ENCODE data around the gene IL32. TPM values are rescaled to one million over a fixed set of nuclear protein-coding genes. Genes with fewer than 3 reads are reported as not detected.

The IL32 gene
- total RNA-seq, 2 experiments from 2014 or later: 2,973 to 3,212 TPM

- ChIA-PET POLR2A (no interaction called here), CTCF (interaction anchor here (0.8 to 11.0 kb wide), 15 partner anchors 8 to 101 kb away, joined by 3 to 72 read pairs (median 11); partner anchors contain the start of genes HCFC1R1, THOC6 and ZSCAN10)
- Mint-ChIP-seq H3K36me3 (ENCODE audit: low read depth) (peaks cover 38% of the 10 kb centered on the region), H3K9me3 (no peaks in the 10 kb centered on the region), H3K27me3 (no peaks in the 10 kb centered on the region), H3K27ac (peak overlapping the region; percentile 88), H3K4me1 (peaks cover 64% of the 10 kb centered on the region), H3K4me3 (peak overlapping the region; percentile 93)
- DNase-seq: no peak
Measured at GRCh38 chr16:3057181-3058138, 8.0 kb upstream of the IL32 start.

- ChIA-PET CTCF (interaction anchor here (0.6 to 11.0 kb wide), 30 partner anchors 9 to 217 kb away, joined by 3 to 72 read pairs (median 6); partner anchors contain the start of genes HCFC1R1, THOC6, ZNF205 and ZNF213), POLR2A (interaction anchor here (2.3 kb wide), 1 partner anchor 71 kb away, joined by 11 read pairs; no protein-coding TSS in a partner anchor)
- Mint-ChIP-seq H3K36me3 (ENCODE audit: low read depth) (peaks cover 37% of the 10 kb centered on the region), H3K4me3 (peak overlapping the region; percentile 93), H3K27ac (peak overlapping the region; percentile 91), H3K9me3 (no peaks in the 10 kb centered on the region), H3K4me1 (peaks cover 72% of the 10 kb centered on the region), H3K27me3 (no peaks in the 10 kb centered on the region)
- DNase-seq: peak; percentile 64
Measured at GRCh38 chr16:3058139-3059030, 7.1 kb upstream of the IL32 start.

- no peaks in the 10 kb centered on the region for H3K27me3 Mint-ChIP-seq
- H3K4me1 Mint-ChIP-seq: peaks cover 72% of the 10 kb centered on the region
- POLR2A ChIA-PET: interaction anchor here (0.6 to 2.3 kb wide), 2 partner anchors 37 to 70 kb away, joined by 5 to 11 read pairs; no protein-coding TSS in a partner anchor
- CTCF ChIA-PET: interaction anchor here (0.6 to 11.0 kb wide), 33 partner anchors 10 to 216 kb away, joined by 3 to 72 read pairs (median 6); partner anchors contain the start of genes HCFC1R1, THOC6, ZNF205 and ZNF213
- H3K27ac Mint-ChIP-seq: peak overlapping the region; percentile 91
- H3K4me3 Mint-ChIP-seq: peak overlapping the region; percentile 93
- H3K9me3 Mint-ChIP-seq: no peaks in the 10 kb centered on the region
- peaks cover 30% of the 10 kb centered on the region for H3K36me3 Mint-ChIP-seq (ENCODE audit: low read depth)
- DNase-seq: peak; percentile 86
Measured at GRCh38 chr16:3059041-3059722, 6.3 kb upstream of the IL32 start.

- peak overlapping the region; percentile 85 for H3K27ac Mint-ChIP-seq
- peaks cover 73% of the 10 kb centered on the region for H3K4me1 Mint-ChIP-seq
- CTCF ChIA-PET: interaction anchor here (0.7 to 11.0 kb wide), 16 partner anchors 9 to 112 kb away, joined by 3 to 72 read pairs (median 8); partner anchors contain the start of gene ZSCAN10
- POLR2A ChIA-PET: interaction anchor here (0.6 to 2.3 kb wide), 2 partner anchors 70 to 144 kb away, joined by 5 to 11 read pairs; no protein-coding TSS in a partner anchor
- no peaks in the 10 kb centered on the region for H3K27me3 Mint-ChIP-seq
- peaks cover 27% of the 10 kb centered on the region for H3K36me3 Mint-ChIP-seq (ENCODE audit: low read depth)
- H3K9me3 Mint-ChIP-seq: no peaks in the 10 kb centered on the region
- H3K4me3 Mint-ChIP-seq: peak overlapping the region; percentile 93
- no peak for DNase-seq
Measured at GRCh38 chr16:3059723-3060242, 5.7 kb upstream of the IL32 start.

- peaks cover 71% of the 10 kb centered on the region for H3K4me1 Mint-ChIP-seq
- H3K9me3 Mint-ChIP-seq: no peaks in the 10 kb centered on the region
- H3K27ac Mint-ChIP-seq: peak overlapping the region; percentile 85
- no peaks in the 10 kb centered on the region for H3K27me3 Mint-ChIP-seq
- ChIA-PET CTCF (interaction anchor here (1.3 to 11.0 kb wide), 9 partner anchors 8 to 102 kb away, joined by 5 to 72 read pairs (median 16); partner anchors contain the start of gene ZSCAN10), POLR2A (interaction anchor here (0.6 to 2.3 kb wide), 2 partner anchors 69 to 145 kb away, joined by 5 to 11 read pairs; no protein-coding TSS in a partner anchor)
- peak overlapping the region; percentile 93 for H3K4me3 Mint-ChIP-seq
- DNase-seq: no peak
- H3K36me3 Mint-ChIP-seq (ENCODE audit: low read depth): peaks cover 22% of the 10 kb centered on the region
Measured at GRCh38 chr16:3060339-3061127, 4.9 kb upstream of the IL32 start.

- ChIA-PET POLR2A (no interaction called here), CTCF (interaction anchor here (0.8 to 11.0 kb wide), 8 partner anchors 14 to 88 kb away, joined by 3 to 72 read pairs (median 6); no protein-coding TSS in a partner anchor)
- Mint-ChIP-seq H3K27me3 (no peaks in the 10 kb centered on the region), H3K36me3 (ENCODE audit: low read depth) (peaks cover 26% of the 10 kb centered on the region), H3K9me3 (no peaks in the 10 kb centered on the region), H3K27ac (no peak overlapping the region), H3K4me1 (peaks cover 52% of the 10 kb centered on the region), H3K4me3 (no peak overlapping the region)
- no peak for DNase-seq
Measured at GRCh38 chr16:3062553-3062952, 2.9 kb upstream of the IL32 start.

GRCh38 chr16:3063625-3064386, 1.6 kb upstream of the IL32 start:
- ChIA-PET CTCF (interaction anchor here (0.6 to 11.0 kb wide), 14 partner anchors 8 to 102 kb away, joined by 3 to 72 read pairs (median 4); no protein-coding TSS in a partner anchor), POLR2A (interaction anchor here (1.1 kb wide), 1 partner anchor 11 kb away, joined by 3 read pairs; no protein-coding TSS in a partner anchor)
- peaks cover 55% of the 10 kb centered on the region for H3K4me1 Mint-ChIP-seq
- peak overlapping the region; percentile 100 for H3K4me3 Mint-ChIP-seq
- H3K36me3 Mint-ChIP-seq (ENCODE audit: low read depth): peaks cover 34% of the 10 kb centered on the region
- H3K9me3 Mint-ChIP-seq: no peaks in the 10 kb centered on the region
- no peaks in the 10 kb centered on the region for H3K27me3 Mint-ChIP-seq
- DNase-seq: no peak
- peak overlapping the region; percentile 97 for H3K27ac Mint-ChIP-seq

- no peaks in the 10 kb centered on the region for H3K27me3 Mint-ChIP-seq
- no peaks in the 10 kb centered on the region for H3K9me3 Mint-ChIP-seq
- no peak for DNase-seq
- H3K36me3 Mint-ChIP-seq (ENCODE audit: low read depth): peaks cover 52% of the 10 kb centered on the region
- ChIA-PET POLR2A (interaction anchor here (0.7 to 2.7 kb wide), 6 partner anchors 9 to 68 kb away, joined by 3 to 21 read pairs (median 5); no protein-coding TSS in a partner anchor), CTCF (interaction anchor here (0.6 to 11.0 kb wide), 15 partner anchors 9 to 64 kb away, joined by 3 to 72 read pairs (median 4); no protein-coding TSS in a partner anchor)
- H3K27ac Mint-ChIP-seq: peak overlapping the region; percentile 97
- peaks cover 60% of the 10 kb centered on the region for H3K4me1 Mint-ChIP-seq
- H3K4me3 Mint-ChIP-seq: peak overlapping the region; percentile 100
Measured at GRCh38 chr16:3065742-3066439, 451 bp downstream of the IL32 start.

- Mint-ChIP-seq H3K4me1 (peaks cover 65% of the 10 kb centered on the region), H3K27ac (peak overlapping the region; percentile 97), H3K9me3 (no peaks in the 10 kb centered on the region), H3K4me3 (peak overlapping the region; percentile 100), H3K36me3 (ENCODE audit: low read depth) (peaks cover 52% of the 10 kb centered on the region), H3K27me3 (no peaks in the 10 kb centered on the region)
- ChIA-PET POLR2A (interaction anchor here (2.7 kb wide), 1 partner anchor 9 kb away, joined by 21 read pairs; no protein-coding TSS in a partner anchor), CTCF (interaction anchor here (0.8 to 11.0 kb wide), 10 partner anchors 7 to 63 kb away, joined by 3 to 72 read pairs (median 4); no protein-coding TSS in a partner anchor)
- DNase-seq: no peak
Measured at GRCh38 chr16:3066440-3066748, 954 bp downstream of the IL32 start.

- ChIA-PET CTCF (interaction anchor here (0.7 to 11.0 kb wide), 4 partner anchors 9 to 82 kb away, joined by 3 to 72 read pairs (median 12); no protein-coding TSS in a partner anchor), POLR2A (no interaction called here)
- Mint-ChIP-seq H3K36me3 (ENCODE audit: low read depth) (peaks cover 52% of the 10 kb centered on the region), H3K9me3 (no peaks in the 10 kb centered on the region), H3K27ac (peak overlapping the region; percentile 98), H3K27me3 (no peaks in the 10 kb centered on the region), H3K4me3 (peak overlapping the region; percentile 100), H3K4me1 (peaks cover 64% of the 10 kb centered on the region)
- DNase-seq: peak; percentile 60
Measured at GRCh38 chr16:3068487-3068886, 3.0 kb downstream of the IL32 start.
